HG02588 (cell line): Measurements from ENCODE around the gene P3H4.

ENCODE experiments used
- ATAC-seq: cut with Tn5 transposase; IDR thresholded peaks from one replicate; pipeline ENCODE4 v1.9.1; 2021; ENCODE audit warnings: mild to moderate bottlenecking, moderate library complexity; ENCODE audit not compliant: unreplicated experiment

The P3H4 gene

DNA sequence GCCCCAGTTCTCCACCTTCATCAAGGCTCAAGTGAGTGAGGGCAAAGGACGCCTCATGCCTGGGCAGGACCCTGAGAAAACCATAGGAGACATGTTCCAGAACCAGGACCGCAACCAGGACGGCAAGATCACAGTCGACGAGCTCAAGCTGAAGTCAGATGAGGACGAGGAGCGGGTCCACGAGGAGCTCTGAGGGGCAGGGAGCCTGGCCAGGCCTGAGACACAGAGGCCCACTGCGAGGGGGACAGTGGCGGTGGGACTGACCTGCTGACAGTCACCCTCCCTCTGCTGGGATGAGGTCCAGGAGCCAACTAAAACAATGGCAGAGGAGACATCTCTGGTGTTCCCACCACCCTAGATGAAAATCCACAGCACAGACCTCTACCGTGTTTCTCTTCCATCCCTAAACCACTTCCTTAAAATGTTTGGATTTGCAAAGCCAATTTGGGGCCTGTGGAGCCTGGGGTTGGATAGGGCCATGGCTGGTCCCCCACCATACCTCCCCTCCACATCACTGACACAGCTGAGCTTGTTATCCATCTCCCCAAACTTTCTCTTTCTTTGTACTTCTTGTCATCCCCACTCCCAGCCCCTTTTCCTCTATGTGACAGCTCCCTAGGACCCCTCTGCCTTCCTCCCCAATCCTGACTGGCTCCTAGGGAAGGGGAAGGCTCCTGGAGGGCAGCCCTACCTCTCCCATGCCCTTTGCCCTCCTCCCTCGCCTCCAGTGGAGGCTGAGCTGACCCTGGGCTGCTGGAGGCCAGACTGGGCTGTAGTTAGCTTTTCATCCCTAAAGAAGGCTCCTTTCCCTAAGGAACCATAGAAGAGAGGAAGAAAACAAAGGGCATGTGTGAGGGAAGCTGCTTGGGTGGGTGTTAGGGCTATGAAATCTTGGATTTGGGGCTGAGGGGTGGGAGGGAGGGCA is 10.7 kb upstream of the P3H4 start:
- no peak for ATAC-seq

DNA sequence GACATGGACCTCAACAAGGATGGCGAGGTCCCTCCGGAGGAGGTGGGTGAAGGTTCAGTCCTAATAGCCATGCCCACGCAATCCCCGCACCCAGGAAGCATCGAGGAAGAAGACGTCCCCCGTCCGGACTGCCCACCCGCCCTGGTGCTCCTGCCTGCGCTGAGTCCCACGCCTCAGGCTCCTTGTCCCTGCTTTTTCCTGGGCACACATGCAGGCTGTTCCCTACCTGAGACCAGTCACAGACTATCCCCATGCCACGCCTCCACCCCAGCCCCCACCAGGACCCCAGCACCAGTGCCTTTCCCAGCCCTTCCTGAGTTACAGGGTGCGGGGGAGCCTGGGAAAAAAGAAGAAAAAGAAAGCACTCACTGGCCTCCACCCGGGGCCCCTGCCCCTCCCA is 10.0 kb upstream of the P3H4 start:
- ATAC-seq, result no peak

DNA sequence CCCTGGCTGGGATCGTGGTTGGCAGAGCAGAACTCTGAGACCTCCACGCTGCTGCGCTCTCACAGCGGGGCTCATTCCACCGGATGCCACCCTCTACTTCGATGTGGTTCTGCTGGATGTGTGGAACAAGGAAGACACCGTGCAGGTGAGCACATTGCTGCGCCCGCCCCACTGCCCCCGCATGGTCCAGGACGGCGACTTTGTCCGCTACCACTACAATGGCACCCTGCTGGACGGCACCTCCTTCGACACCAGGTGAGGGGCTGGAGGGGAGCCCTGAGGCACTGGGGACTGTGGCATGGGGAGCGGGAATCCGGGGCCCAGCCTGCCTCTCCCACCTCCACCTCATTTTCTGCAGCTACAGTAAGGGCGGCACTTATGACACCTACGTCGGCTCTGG is 6.3 kb upstream of the P3H4 start:
- ATAC-seq, result no peak

DNA sequence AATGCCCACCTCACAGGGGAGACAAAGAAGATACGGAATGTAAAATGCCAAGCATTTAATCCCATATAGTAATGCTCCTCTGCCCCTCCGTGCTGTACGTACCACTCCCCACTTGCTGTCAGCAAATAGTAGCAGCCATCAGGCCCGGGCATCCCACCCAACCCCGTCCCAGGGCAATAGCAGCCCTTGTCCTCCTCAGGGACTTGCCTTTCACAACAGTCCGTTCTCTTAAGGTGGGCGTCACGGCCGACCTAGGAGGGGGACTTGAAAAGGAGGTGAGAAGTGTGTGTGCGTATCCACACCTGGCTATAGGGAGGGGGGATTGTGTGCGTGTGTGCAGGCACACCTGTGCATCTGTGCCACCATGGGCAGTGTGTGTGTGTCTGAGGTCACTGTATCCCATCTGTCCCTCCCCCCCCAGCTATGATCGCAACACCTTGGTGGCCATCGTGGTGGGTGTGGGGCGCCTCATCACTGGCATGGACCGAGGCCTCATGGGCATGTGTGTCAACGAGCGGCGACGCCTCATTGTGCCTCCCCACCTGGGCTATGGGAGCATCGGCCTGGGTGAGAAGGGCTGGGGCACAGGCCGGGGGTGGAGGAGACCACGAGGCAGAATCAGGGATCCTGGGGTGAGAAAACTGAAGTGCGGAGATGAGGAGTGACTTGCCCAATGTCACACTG is 5.0 kb upstream of the P3H4 start:
- ATAC-seq, result no peak

DNA sequence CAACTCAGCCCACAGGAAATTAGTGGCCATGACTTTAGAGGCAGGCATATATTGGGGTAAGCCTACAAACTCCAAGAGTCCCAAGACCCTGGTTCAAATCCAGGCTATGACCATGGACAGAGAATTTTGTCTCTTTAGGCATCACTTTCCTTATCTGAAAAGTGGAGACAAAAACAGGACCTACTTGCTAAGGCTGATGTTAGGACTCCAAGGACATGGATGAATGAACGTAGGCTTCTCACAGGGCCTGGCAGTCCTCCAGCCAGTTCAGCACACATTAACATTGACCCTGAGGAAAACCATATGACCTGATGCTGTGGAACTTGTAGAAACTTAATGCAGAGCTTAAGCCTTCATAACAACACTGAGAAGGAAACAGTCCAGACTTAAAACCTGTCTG is 2.4 kb upstream of the P3H4 start:
- ATAC-seq, result no peak

DNA sequence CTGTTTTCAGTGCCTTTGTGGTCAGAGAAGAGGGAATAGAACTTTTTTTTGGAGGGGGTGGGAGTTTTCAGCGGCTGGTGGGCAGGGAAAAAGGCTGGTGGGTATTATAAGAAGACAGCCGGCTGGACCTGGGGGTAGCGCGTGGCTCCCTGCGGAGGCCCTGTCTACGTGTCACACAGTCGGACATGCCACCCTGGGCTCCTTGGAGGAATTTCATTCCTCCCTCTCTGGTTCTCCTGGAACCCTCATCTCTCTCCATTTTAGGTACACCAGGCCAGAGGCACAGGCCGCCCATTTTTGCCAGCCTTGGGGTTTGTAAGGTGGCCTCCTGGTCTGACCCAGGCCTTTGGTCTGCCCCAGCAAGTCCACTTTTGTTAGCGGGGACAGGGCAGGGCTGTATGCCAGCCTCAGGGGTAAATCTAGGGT is 2.0 kb upstream of the P3H4 start:
- ATAC-seq, result no peak

DNA sequence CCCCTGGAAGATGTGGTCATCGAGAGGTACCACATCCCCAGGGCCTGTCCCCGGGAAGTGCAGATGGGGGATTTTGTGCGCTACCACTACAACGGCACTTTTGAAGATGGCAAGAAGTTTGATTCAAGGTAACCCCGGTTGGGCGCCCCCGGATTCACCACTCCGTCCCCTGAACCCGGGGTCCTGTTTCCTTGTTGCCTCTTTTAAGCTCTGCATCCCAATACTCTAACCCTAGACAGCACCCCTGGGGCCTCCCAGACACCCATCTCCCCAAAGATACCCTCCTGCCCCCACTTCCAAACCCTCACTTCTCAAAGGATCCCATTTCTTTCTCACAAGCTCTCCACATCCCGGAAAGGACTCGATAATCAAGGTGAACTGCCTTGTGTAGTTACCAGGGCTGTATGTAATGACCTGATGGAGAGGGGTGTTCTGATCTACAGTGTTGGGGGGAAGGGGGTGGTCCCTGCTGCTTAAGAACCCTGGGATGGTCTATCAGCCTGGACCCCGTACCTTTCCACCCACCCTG is 1.5 kb upstream of the P3H4 start:
- no peak for ATAC-seq

DNA sequence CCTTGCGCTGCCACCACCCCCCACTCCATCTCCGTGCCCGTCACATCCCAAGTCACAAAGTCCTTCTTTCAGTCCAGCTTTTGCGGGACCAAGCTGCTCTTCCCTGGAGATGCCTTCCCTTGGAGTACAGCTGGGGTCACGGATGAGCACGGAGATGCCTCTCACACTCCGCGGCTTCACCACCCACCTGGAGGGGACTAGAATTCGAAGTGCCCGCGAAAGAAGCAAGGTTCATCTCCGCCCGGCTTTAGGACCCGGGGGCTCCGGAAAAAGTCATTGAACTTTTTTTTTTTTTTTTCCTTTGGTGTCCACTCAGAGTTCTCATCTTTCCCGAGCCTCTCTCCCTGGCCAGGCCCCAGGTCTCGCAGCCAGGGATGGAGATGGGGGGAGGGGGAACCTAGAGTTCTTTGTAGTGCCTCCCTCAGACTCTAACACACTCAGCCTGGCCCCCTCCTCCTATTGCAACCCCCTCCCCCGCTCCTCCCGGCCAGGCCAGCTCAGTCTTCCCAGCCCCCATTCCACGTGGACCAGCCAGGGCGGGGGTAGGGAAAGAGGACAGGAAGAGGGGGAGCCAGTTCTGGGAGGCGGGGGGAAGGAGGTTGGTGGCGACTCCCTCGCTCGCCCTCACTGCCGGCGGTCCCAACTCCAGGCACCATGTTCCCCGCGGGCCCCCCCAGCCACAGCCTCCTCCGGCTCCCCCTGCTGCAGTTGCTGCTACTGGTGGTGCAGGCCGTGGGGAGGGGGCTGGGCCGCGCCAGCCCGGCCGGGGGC is 817 bp upstream of the P3H4 start, which contains the start of gene FKBP10:
TSS of gene FKBP10 (plus strand) at position 624 of the 771 bp plus-strand sequence. CDS start at position 655, 31 bp downstream.
- no peak for ATAC-seq

DNA sequence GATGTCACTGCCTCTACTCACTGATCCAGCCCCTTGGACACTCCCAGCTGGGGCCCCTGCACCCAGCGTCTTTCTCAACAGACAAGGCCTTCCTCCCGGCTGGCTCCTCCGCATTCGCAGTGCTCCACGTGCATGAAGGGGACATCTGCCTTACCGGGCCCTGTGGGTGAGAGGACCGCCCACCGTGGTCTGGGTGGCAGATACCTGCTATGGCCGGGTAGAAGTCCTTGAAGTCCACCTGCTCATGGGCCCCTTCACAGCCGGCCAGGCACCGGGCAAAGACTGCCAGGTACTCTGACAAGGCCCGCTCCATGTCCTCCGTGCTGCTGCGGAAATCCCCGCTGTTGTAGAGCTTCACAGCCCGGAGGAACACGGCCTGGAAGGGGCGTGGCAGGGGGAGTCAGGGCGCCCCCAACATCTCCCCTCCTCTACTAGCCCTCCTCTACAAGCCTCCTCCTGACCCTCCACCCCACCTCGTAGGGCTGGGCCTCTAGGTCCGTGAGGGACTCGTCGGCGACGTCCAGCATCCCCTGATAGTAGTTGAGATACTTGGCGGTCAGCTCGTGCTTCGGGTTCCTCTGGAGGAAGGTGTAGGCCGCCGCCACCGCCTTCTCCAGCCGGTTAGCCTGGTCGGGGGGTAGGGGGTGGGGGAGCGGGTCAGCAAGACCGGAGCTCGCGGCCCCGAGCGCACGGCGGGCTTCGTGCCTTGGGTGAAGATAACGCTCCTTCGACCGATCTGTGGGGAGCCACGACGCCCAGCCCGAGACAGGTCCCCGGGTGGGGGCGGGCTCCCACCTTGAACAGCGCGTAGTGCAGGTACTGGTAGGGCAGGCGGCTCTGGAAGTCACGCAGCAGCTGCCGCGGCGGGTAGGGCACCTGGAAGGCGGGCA is 845 bp downstream of the P3H4 start:
- no peak for ATAC-seq

DNA sequence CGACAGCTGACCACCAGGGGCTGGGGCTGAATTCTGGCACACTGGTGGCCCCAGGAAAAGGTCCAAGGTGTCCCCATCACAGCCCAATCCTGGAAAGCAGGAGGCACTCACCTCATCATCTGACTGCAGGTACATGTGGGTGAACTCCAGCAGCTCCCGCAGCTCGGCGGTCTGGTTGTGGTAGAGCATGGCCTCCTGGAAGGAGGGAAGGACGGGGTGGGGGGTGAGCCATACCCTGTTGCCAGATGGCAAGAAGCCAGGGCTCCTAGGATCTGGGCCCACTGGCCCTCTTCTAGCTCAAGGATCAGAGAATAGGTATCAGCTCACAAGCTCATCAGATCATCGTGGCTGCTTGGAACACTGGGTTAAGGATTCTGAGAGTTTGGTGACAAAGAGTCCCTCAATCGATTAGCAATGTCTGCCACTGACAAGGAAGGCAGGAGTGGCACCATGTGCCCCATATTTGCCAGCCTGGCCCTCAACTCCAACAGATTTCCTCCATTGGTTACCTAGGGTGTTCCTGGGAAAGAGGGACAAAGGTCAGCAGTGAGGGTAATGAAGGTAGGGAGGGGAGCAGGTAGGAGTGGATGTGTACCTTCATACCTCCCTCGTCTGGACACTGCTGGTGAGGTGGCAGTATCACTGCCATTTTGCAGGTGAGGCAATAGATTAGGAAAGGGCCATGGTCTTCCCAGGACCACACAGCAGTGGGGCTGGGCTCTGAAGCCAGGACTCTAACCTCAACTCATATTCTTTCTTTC is 4.9 kb downstream of the P3H4 start:
- ATAC-seq, result no peak

DNA sequence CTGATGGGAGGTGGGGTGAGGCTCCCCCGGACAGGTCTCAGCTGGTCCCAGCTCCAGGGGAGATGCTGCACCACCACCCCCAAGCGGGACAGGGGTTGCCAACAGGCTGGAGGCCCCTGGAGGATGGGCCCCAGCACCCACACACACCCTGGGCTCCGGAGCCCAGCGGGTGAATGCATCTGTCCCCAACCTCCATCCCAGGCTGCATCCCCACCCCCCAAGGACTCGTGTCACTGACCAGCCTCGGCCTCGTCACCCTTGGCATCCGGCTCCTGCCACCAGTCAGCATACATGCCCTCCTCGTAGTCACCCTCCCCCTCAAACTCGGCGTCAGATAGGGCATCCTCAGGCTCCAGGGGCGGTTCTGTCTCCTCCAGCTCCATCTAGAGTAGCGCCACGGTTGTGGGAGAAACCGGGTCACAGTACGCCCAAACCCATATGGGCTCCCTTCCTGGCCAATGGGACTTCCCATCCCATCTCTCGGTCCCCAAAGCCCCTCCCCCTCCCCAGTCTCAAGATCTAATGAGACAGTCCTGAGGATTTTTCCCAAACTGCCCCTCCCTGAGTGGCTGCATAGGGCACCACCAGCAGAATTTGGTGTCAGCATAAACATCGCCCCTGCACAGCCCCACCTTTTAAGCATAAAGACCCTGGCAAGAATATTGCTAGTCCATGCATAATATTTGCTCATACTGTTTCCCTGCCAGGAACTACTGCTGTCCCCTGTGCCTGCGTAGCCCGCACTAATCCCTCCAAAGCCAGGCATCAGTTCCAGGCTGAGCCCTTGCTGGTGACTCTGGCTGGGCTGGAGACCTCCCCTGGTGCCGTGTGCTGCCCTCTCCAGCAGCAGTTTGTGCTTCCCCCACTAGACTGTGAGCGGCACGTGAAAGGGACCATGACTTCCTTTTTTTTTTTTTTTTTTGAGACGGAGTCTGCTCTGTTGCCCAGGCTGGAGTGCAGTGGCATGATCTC is 8.4 kb downstream of the P3H4 start:
- ATAC-seq, result no peak

DNA sequence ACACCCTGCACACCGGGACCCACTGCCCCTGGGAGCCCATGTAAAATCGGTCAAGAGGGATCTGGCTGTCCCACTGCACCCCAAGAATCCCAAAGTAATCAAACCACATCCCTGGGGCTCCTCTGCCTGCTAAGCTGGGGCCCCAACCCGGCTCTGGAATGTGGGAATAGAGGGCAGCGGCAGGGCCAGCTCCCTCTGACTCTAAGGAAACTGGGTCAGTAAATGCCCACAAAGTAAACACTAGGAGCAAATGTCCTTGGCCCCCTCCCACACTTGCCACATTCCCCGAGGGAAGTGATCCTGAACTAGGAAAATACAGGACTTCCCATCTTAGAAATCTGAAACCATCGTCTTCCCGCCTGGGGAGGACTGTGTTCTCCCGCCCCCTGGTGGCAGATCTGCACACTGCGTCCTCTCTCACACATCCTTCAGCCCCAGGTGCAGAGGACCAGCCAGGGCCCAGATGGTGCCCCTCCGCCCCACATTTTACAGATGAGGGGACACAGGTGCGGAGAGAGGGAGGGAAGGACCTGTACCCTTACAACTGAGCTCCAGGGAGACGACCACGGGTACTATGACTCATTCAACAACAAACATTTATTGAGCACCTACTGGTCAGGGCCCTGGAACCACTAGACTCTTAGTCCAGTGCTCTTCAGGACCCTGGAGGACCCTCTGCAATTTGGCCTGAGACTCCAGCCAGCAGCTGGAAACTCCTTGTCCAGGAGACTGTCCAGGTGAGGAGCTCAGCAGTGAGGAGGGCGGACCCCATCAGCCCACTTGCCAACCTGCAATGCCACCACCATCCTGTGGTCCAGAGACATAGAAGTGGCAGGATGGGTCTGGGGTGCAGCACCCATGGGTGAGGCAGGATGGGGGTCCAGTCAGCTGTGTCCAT is 10.1 kb downstream of the P3H4 start:
- ATAC-seq, result no peak

DNA sequence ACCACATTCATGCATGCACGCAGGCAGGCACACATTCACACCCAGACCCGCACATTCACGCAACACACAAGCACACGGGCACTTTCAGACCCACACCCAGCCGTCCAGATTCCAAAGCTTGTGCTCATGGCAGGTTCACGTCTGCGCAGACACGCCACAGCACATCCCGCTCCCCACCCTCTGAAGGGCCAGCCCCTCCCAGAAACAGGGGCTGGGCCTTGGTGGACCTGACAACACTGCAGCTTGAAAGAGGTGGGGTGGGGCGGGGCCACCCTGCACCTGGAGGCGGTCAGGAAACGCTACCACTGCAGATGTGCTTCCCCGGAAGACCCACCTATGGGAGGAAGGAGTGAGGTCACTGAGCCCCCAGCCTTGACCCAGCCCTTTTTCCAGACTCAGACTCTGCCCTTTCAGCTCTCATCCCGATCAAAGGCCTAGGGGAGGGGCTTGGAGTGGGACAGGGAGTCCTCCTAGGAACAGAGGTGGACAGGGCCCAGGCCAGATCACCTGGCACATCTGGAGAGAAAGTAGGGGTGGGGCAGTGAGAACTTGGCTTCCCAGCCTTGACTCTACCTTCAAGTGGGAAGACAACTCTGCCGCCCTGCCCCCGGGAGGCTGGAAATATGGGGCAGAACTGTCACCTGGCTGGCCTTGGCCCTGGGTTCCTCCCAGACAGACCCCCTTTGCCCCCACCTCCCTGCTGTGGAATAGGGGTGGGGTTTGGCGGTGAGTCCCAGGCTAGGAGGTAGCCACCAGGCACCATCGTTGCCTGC is 11.0 kb downstream of the P3H4 start:
- ATAC-seq, result no peak

DNA sequence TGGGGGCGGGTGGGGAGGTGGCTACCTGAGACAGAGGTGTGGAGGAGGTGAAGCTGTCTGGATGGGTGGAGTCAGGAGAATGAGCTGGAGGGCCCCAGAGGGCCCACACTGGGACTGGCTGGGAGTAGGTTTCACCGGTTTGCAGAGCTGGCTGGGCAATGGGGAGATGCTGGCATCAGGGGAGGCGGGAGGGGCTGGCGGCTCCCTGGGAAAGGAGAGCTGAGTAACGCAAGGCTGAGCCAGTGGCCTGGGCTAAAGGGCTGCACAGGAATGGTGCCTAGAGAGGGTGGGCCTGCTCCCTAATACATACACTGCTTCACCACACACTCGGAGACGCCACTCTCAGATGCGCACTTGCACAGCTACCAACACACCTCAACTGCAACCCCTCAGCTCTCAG is 12.4 kb downstream of the P3H4 start:
- ATAC-seq, result no peak

DNA sequence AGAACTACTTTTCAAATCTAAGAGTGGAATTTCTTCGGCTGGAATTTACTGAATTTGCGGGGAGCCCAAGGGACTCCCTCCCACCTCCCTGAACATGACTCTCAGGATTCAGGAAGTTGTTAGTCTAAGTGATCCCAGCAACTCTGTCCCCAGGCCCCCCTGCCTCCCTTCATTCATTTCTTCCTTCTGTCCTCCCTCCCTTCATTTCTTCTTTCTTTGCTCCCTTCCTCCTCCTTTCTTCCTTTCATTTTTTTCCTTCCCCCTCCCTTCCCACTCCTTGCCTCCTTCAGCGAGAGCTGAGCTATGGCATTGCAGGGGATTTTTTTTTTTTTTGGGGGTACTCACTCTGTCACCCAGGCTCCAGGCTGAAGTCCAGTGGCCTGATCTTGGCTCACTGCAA is 14.4 kb downstream of the P3H4 start:
- ATAC-seq, result no peak

DNA sequence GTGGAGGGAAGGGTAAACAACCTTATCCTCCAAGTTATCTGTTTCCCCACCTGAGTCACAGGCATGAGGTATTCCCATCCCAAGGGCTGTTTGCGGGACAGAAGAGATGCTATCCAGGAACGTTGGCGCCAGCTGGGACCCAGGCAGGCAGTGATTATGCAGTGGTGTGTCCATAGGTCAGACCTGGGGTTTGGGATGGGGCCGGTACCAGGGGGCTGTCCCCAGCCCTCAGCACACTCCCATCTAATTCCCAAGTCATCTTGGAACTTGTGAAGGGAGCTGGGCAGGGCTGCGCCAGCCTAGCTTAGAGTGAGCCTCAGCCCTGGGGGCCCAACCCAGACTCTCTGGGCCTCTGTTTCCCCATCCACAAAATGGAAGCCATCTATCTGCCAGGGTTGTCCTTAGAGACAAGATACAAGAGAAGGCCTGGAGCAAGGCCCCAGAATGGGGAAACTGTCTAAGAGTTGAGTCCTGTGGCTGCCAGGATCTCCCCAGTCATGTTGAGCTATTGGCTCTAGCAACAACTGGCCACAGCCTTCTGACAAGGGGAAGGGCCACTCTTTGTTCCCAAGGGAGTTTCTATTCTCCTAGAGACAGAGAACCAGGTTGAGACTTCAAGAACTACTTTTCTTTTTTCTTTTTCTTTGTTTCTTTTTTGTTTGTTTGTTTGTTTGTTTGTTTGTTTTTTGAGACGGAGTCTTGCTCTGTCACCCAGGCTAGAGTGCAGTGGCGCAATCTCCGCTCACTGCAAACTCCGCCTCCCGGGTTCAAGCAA is 15.4 kb downstream of the P3H4 start:
- ATAC-seq, result no peak
